Hepatocyte (in vitro differentiated cells): ENCODE data around the gene BRINP2.

Source experiments
- CTCF ChIP-seq: fragments of 200-600 bp; sonication (generic); IDR thresholded peaks from 2 replicates; pipeline ENCODE4 v1.5.1; 2016; ENCODE audit warnings: antibody characterized with exemption, mild to moderate bottlenecking; ENCODE audit not compliant: poor library complexity
- EZH2 ChIP-seq: fragments of 200-600 bp; sonication (generic); IDR thresholded peaks from 2 replicates; pipeline ENCODE4 v1.6.1; 2016; ENCODE audit warnings: antibody characterized with exemption, mild to moderate bottlenecking, borderline replicate concordance
- EZH2phosphoT487 ChIP-seq: fragments of 200-600 bp; sonication (generic); IDR thresholded peaks from one replicate; pipeline ENCODE4 v1.6.1; 2018; ENCODE audit warnings: antibody characterized with exemption, mild to moderate bottlenecking, low read depth, moderate library complexity; ENCODE audit not compliant: unreplicated experiment, severe bottlenecking

GRCh38 chr1:177249231-177249630, 78.5 kb downstream of the BRINP2 start:
- TF ChIP-seq CTCF (no peak), EZH2 (no peak), EZH2phosphoT487 (no peak)
